GM12878 (cell line): ENCODE results near the gene HEMK1. TPM values are rescaled to one million over a fixed set of nuclear protein-coding genes. Genes with fewer than 3 reads are reported as not detected.

Source experiments
- ATAC-seq: fragments of 200-7000 bp; cut with Tn5 transposase; 3 replicates; pipeline ENCODE4 v1.9.1; 2020; ENCODE audit warnings: mild to moderate bottlenecking, moderate library complexity
- BruUV-seq: library from RNA; stranded (reverse); fragments of 400-500 nt; replicated peaks from 2 replicates; lab custom pipeline; 2021; lab: Mats Ljungman, UMichigan
- CTCF ChIA-PET: fragments of 300-600 bp; sonication (Branson Sonifier 250); formaldehyde crosslinking; extraction: SDS; loops from one replicate; lab custom pipeline; 2021; ENCODE audit warnings: inconsistent platforms; lab: Yijun Ruan, JAX
- POLR2A ChIA-PET: fragments of 350-600 bp; formaldehyde crosslinking; extraction: SDS; loops from one replicate; lab custom pipeline; 2021; ENCODE audit warnings: inconsistent platforms; lab: Charles Lee
- RAD21 ChIA-PET: fragments of 300-600 bp; sonication (Branson Sonifier 250); formaldehyde crosslinking; loops from one replicate; lab custom pipeline; 2023; ENCODE audit warnings: antibody characterized with exemption; ENCODE audit not compliant: unreplicated experiment; lab: Charles Lee
- SMC1A ChIA-PET: fragments of 300-600 bp; sonication (Branson Sonifier 250); formaldehyde crosslinking; loops from one replicate; lab custom pipeline; 2023; ENCODE audit not compliant: unreplicated experiment, uncharacterized antibody; lab: Charles Lee
- DNase-seq: peaks from one replicate; pipeline ENCODE4 v3.0.0-alpha.2; 2011; ENCODE audit warnings: low read depth, low spot score
- FAIRE-seq: peaks from 3 replicates; lab custom pipeline; 2011; peaks lifted over from hg19 to GRCh38; lab: Jason Lieb, UNC
- H2AFZ ChIP-seq: 2 replicates; pipeline ENCODE4 v1.6.0; 2011; ENCODE audit warnings: low read depth, low read length, control low read depth; ENCODE audit not compliant: control insufficient read depth
- H3K27ac ChIP-seq: 2 replicates; pipeline ENCODE4 v1.5.1; 2011; ENCODE audit warnings: control low read depth; ENCODE audit not compliant: control insufficient read depth, insufficient read depth
- H3K27me3 ChIP-seq, 2 experiments: replicated peaks in 1 of 2; 2 replicates each; pipeline versions ENCODE4 v1.6.0 to v1.6.1; 2011; ENCODE audit warnings: low read length in 1 of 2; ENCODE audit not compliant: control insufficient read depth in 2 of 2, insufficient read depth in 2 of 2
- H3K36me3 ChIP-seq, 2 experiments: 2 replicates each; pipeline ENCODE4 v1.5.1; 2011; ENCODE audit warnings: low read length in 1 of 2; ENCODE audit not compliant: control insufficient read depth in 2 of 2, insufficient read depth in 2 of 2
- H3K4me1 ChIP-seq: 2 replicates; pipeline ENCODE4 v1.6.1; 2011; ENCODE audit warnings: mild to moderate bottlenecking, low read length, moderate library complexity, mixed read lengths; ENCODE audit not compliant: control insufficient read depth, insufficient read depth
- H3K4me2 ChIP-seq: 2 replicates; pipeline ENCODE4 v1.6.0; 2011; ENCODE audit warnings: control low read depth; ENCODE audit not compliant: control insufficient read depth, insufficient read depth
- H3K4me3 ChIP-seq: fragments of 200-600 bp; sonication (generic); 2 replicates; pipeline ENCODE4 v1.5.1; 2016
- H3K79me2 ChIP-seq: 2 replicates; pipeline ENCODE4 v1.6.0; 2011; ENCODE audit warnings: low read length; ENCODE audit not compliant: control insufficient read depth, insufficient read depth
- H3K9ac ChIP-seq: 2 replicates; pipeline ENCODE4 v1.8.0; 2011; ENCODE audit warnings: low read length, control low read depth, mixed read lengths; ENCODE audit not compliant: control insufficient read depth, insufficient read depth
- H3K9me3 ChIP-seq: replicated peaks from 3 replicates; pipeline ENCODE4 v1.5.1; 2011; ENCODE audit warnings: mild to moderate bottlenecking, low read length; ENCODE audit not compliant: control insufficient read depth, insufficient read depth
- H4K20me1 ChIP-seq: 2 replicates; pipeline ENCODE4 v1.6.0; 2011; ENCODE audit not compliant: control insufficient read depth, insufficient read depth
- ATF7 ChIP-seq: fragments of 450-650 bp; IDR thresholded peaks from 2 replicates; pipeline ENCODE4 v1.6.1; 2016; ENCODE audit warnings: low read depth, mild to moderate bottlenecking
- CHD2 ChIP-seq: IDR thresholded peaks from 2 replicates; pipeline ENCODE4 v1.6.1; 2011; ENCODE audit warnings: low read depth, low read length, improper control_type of control experiment, borderline replicate concordance
- JUND ChIP-seq: IDR thresholded peaks from 2 replicates; pipeline ENCODE4 v1.6.1; 2012; ENCODE audit warnings: low read depth, mild to moderate bottlenecking, low read length, improper control_type of control experiment, moderate library complexity
- MLLT1 ChIP-seq: fragments of 450-650 bp; IDR thresholded peaks from 2 replicates; pipeline ENCODE4 v1.6.1; 2016; ENCODE audit warnings: mild to moderate bottlenecking
- POLR2A ChIP-seq: IDR thresholded peaks from 2 replicates; pipeline ENCODE4 v1.6.1; 2011; ENCODE audit warnings: low read depth, mild to moderate bottlenecking, low read length
- POU2F2 ChIP-seq: IDR thresholded peaks from 3 replicates; pipeline ENCODE4 v1.6.1; 2011; ENCODE audit warnings: low read depth, mild to moderate bottlenecking, low read length, borderline replicate concordance
- SPI1 ChIP-seq: IDR thresholded peaks from 2 replicates; pipeline ENCODE4 v1.6.1; 2011; ENCODE audit warnings: low read depth, mild to moderate bottlenecking, low read length, moderate library complexity, borderline replicate concordance; ENCODE audit not compliant: insufficient read depth
- ZBTB33 ChIP-seq: fragments of 450-650 bp; IDR thresholded peaks from 2 replicates; pipeline ENCODE4 v1.6.1; 2017; ENCODE audit warnings: mild to moderate bottlenecking
- WGBS: methylation state at CpG from one replicate; pipeline ENCODE4 v1.1.6; 2016; ENCODE audit warnings: low lambda C conversion rate; ENCODE audit not compliant: insufficient replicate concordance, insufficient coverage; ENCODE audit errors: missing lambda C conversion rate; 5-methylcytosine and 5-hydroxymethylcytosine counted together
- in situ Hi-C: fragments of 300-500 bp; cut with MboI; formaldehyde crosslinking; loops from 9 replicates; pipeline ENCODE4 v1.14.3; 2018; ENCODE audit warnings: mixed read lengths
- intact Hi-C: fragments of 100-400 bp; cut with micrococcal nuclease; formaldehyde crosslinking; loops from one replicate; pipeline ENCODE4 v1.14.2; 2022; ENCODE audit not compliant: unreplicated experiment
- polyA plus RNA-seq, 11 experiments: library from polyadenylated mRNA; depleted of rRNA in 4 of 11; unstranded in 6 of 11; stranded (reverse) in 5 of 11; fragments of >200 nt; fragmentation: Nextera tagmentation in 4 of 11; fragmentation: Illumina TruSeq in 1 of 11; extraction: Ambion mirVana in 4 of 11; extraction: Trizol in 1 of 11; gene quantifications; 1 replicate in 1 of 11; 2 replicates in 10 of 11; pipeline versions ENCODE4 v1.2.1 to v1.2.3, GENCODE V29; 2011 to 2016; ENCODE audit warnings: inconsistent platforms in 2 of 11, missing spikeins in 2 of 11, low read depth in 1 of 11
- total RNA-seq, 4 experiments: library from RNA; depleted of rRNA in 3 of 4; stranded (reverse); fragments of >200 nt in 3 of 4; fragmentation: Illumina TruSeq in 1 of 4; extraction: Trizol in 1 of 4; gene quantifications; 2 replicates each; pipeline versions ENCODE4 v1.2.1 to v1.2.3, GENCODE V29; 2013 to 2021
- TF ChIP-seq, protein P1 (sequence below): IDR thresholded peaks from 2 replicates; pipeline ENCODE4 v1.6.1; 2012; ENCODE audit warnings: low read depth, low read length, improper control_type of control experiment

The HEMK1 gene
- total and polyA plus RNA-seq, 10 of the 15 experiments (the other 5 are each of a cell fraction or from before 2014, with no cell fraction given): 2.8 to 19.0 (median 12.0) TPM

GRCh38 chr3:50573566-50574443 lies 4.5 kb downstream of the HEMK1 start:
- H3K36me3 ChIP-seq: no peaks in the 10 kb centered on the region; a peak in 2 of 4 replicates
- H4K20me1 ChIP-seq: no peaks in the 10 kb centered on the region
- no peak for FAIRE-seq
- peaks cover 7% of the 10 kb centered on the region for H3K4me1 ChIP-seq
- no peak overlapping the region for H3K27ac ChIP-seq
- H3K27me3 ChIP-seq: no peaks in the 10 kb centered on the region
- DNase-seq: no peak
- SMC1A ChIA-PET: interaction anchor here (5.6 to 6.5 kb wide), 2 partner anchors 17 to 40 kb away, joined by 93 to 137 read pairs; partner anchors contain the start of genes CISH and MAPKAPK3
- WGBS: 65% methylated on average over 8 of the region's 8 CpGs
- in situ Hi-C loops: no loop called here
- no peak overlapping the region for H3K9ac ChIP-seq
- POLR2A ChIA-PET: interaction anchor here (1.4 kb wide), 1 partner anchor 16 kb away, joined by 4 read pairs; no protein-coding TSS in a partner anchor
- CTCF ChIA-PET: interaction anchor here (1.1 to 11.6 kb wide), 6 partner anchors 16 to 222 kb away, joined by 3 to 410 read pairs (median 12); partner anchors contain the start of genes CISH and MAPKAPK3
- no peaks in the 10 kb centered on the region for H3K9me3 ChIP-seq
- no peak overlapping the region for H3K4me2 ChIP-seq
- no peak overlapping the region for H3K4me3 ChIP-seq
- no TSS peak for BruUV-seq
- RAD21 ChIA-PET: interaction anchor here (1.0 to 7.1 kb wide), 4 partner anchors 12 to 798 kb away, joined by 3 to 244 read pairs (median 51); partner anchors contain the start of genes CISH and MAPKAPK3
- peaks cover 5% of the 10 kb centered on the region for H3K79me2 ChIP-seq
- TF ChIP-seq SPI1: no peak
- no peak for TF ChIP-seq MLLT1
- no peak for TF ChIP-seq ATF7
- TF ChIP-seq, protein P1, sequence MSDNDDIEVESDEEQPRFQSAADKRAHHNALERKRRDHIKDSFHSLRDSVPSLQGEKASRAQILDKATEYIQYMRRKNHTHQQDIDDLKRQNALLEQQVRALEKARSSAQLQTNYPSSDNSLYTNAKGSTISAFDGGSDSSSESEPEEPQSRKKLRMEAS: no peak
- no peak for TF ChIP-seq POLR2A
- TF ChIP-seq ZBTB33: no peak
- TF ChIP-seq JUND: no peak
- TF ChIP-seq POU2F2: no peak
- TF ChIP-seq CHD2: no peak
- H2AFZ ChIP-seq: no peak overlapping the region
- ATAC-seq: no peak
- intact Hi-C loops: loop anchor here (2.0 kb wide), 1 partner anchor 17 kb away; no protein-coding TSS in a partner anchor
